GM23338 (cell line): Measurements from ENCODE around the gene DPH2. TPM values are rescaled to one million over a fixed set of nuclear protein-coding genes. Genes with fewer than 3 reads are reported as not detected.

Experiments used
- ATAC-seq: fragments of 200-7000 bp; cut with Tn5 transposase; 3 replicates; pipeline ENCODE4 v1.9.1; 2020
- DNase-seq: peaks from one replicate; pipeline ENCODE4 v3.0.0-alpha.2; 2015; ENCODE audit warnings: low spot score
- H2AFZ ChIP-seq: fragments of 200-600 bp; sonication (generic); 2 replicates; pipeline ENCODE4 v1.8.0; 2016; ENCODE audit warnings: antibody characterized with exemption, mild to moderate bottlenecking, moderate library complexity
- H3F3A ChIP-seq: fragments of 200-600 bp; sonication (generic); replicated peaks from 2 replicates; pipeline ENCODE4 v1.8.0; 2017; ENCODE audit warnings: antibody characterized with exemption, mixed run types, low read depth
- H3K27ac ChIP-seq: fragments of 200-600 bp; sonication (generic); 2 replicates; pipeline ENCODE4 v1.6.1; 2016; ENCODE audit warnings: low read depth
- H3K27me3 ChIP-seq: fragments of 200-600 bp; sonication (generic); 2 replicates; pipeline ENCODE4 v1.8.0; 2016; ENCODE audit warnings: mild to moderate bottlenecking, mixed run types, moderate library complexity; ENCODE audit not compliant: insufficient read depth
- H3K36me3 ChIP-seq: fragments of 200-600 bp; sonication (generic); 2 replicates; pipeline ENCODE4 v1.8.0; 2016; ENCODE audit warnings: mild to moderate bottlenecking; ENCODE audit not compliant: insufficient read depth
- H3K4me1 ChIP-seq: fragments of 200-600 bp; sonication (generic); 2 replicates; pipeline ENCODE4 v1.8.0; 2016; ENCODE audit warnings: mild to moderate bottlenecking, moderate library complexity; ENCODE audit not compliant: insufficient read depth
- H3K4me2 ChIP-seq: fragments of 200-600 bp; sonication (generic); 2 replicates; pipeline ENCODE4 v1.7.1; 2017; ENCODE audit warnings: mixed run types
- H3K4me3 ChIP-seq: fragments of 200-600 bp; sonication (generic); 2 replicates; pipeline ENCODE4 v1.6.1; 2016; ENCODE audit warnings: mixed run types
- H3K79me2 ChIP-seq: fragments of 200-600 bp; sonication (generic); replicated peaks from 2 replicates; pipeline ENCODE4 v1.8.0; 2017; ENCODE audit warnings: mild to moderate bottlenecking; ENCODE audit not compliant: insufficient read depth
- H3K9me2 ChIP-seq: fragments of 200-600 bp; sonication (generic); 2 replicates; pipeline ENCODE4 v1.8.0; 2017; ENCODE audit not compliant: insufficient read depth
- H4K20me1 ChIP-seq: fragments of 200-600 bp; sonication (generic); replicated peaks from 2 replicates; pipeline ENCODE4 v1.8.0; 2017; ENCODE audit warnings: mild to moderate bottlenecking; ENCODE audit not compliant: insufficient read depth
- H3K27ac Mint-ChIP-seq: 2 replicates; pipeline ENCODE4 v1.8.0; 2020; ENCODE audit warnings: inconsistent platforms, mild to moderate bottlenecking, moderate library complexity, mixed read lengths
- H3K27me3 Mint-ChIP-seq: 3 replicates; pipeline ENCODE4 v1.8.0; 2022; ENCODE audit warnings: low read depth, mild to moderate bottlenecking, moderate library complexity, mixed read lengths, inconsistent platforms; ENCODE audit not compliant: insufficient read depth, poor library complexity
- H3K36me3 Mint-ChIP-seq: 3 replicates; pipeline ENCODE4 v1.8.0; 2021; ENCODE audit warnings: low read depth, mild to moderate bottlenecking, inconsistent platforms, moderate library complexity, mixed read lengths
- H3K4me1 Mint-ChIP-seq: 3 replicates; pipeline ENCODE4 v1.8.0; 2020; ENCODE audit warnings: mild to moderate bottlenecking, inconsistent platforms, mixed read lengths
- H3K4me3 Mint-ChIP-seq: 3 replicates; pipeline ENCODE4 v1.8.0; 2021; ENCODE audit warnings: moderate library complexity, mild to moderate bottlenecking, inconsistent platforms, mixed read lengths
- H3K9me3 Mint-ChIP-seq: 3 replicates; pipeline ENCODE4 v1.8.0; 2020; ENCODE audit warnings: moderate library complexity, mild to moderate bottlenecking, inconsistent platforms, mixed read lengths
- CREB1 ChIP-seq: fragments of 250-450 bp; sonication (Bioruptor Pico); IDR thresholded peaks from 2 replicates; pipeline ENCODE4 v1.5.0; 2020; ENCODE audit warnings: low read depth, mild to moderate bottlenecking, moderate library complexity
- JUNB ChIP-seq: IDR thresholded peaks from one replicate; pipeline ENCODE4 v1.6.1; 2016; ENCODE audit warnings: antibody characterized with exemption; ENCODE audit not compliant: unreplicated experiment
- ZNF114 ChIP-seq: fragments of 250-450 bp; sonication (Bioruptor Pico); IDR thresholded peaks from 2 replicates; pipeline ENCODE4 v1.5.0; 2020; ENCODE audit warnings: mild to moderate bottlenecking, moderate library complexity
- ZNF331 ChIP-seq: fragments of 250-450 bp; sonication (Bioruptor Pico); IDR thresholded peaks from 2 replicates; pipeline ENCODE4 v1.5.0; 2020; ENCODE audit warnings: low read depth, mild to moderate bottlenecking, moderate library complexity
- polyA plus RNA-seq: library from polyadenylated mRNA; unstranded; fragments of >200 nt; fragmentation: Nextera tagmentation; extraction: Ambion mirVana; gene quantifications from 2 replicates; pipeline ENCODE4 v1.2.1, GENCODE V29; 2016
- total RNA-seq: library from RNA; depleted of rRNA; stranded (reverse); fragments of >200 nt; shearing (Covaris generic); gene quantifications from 2 replicates; pipeline ENCODE4 v1.2.3, GENCODE V29; 2014
- TF ChIP-seq, protein P1 (sequence below): IDR thresholded peaks from 2 replicates; pipeline ENCODE4 v1.6.1; 2016; ENCODE audit warnings: antibody characterized with exemption
- TF ChIP-seq, protein P2 (sequence below): IDR thresholded peaks from one replicate; pipeline ENCODE4 v1.6.1; 2018; ENCODE audit warnings: antibody characterized with exemption; ENCODE audit not compliant: unreplicated experiment
- TF ChIP-seq, protein P3 (sequence below), 2 experiments: fragments of 200-600 bp in 1 of 2; sonication (generic) in 1 of 2; conservative IDR thresholded peaks; 2 replicates each; pipeline versions ENCODE4 v1.5.1 to v1.6.1; 2016 to 2017; ENCODE audit warnings: antibody characterized with exemption in 2 of 2, low read depth in 2 of 2, mild to moderate bottlenecking in 2 of 2, moderate library complexity in 1 of 2

Gene DPH2
- total and polyA plus RNA-seq, 2 experiments from 2014 or later: 32.1 to 90.3 TPM

DNA sequence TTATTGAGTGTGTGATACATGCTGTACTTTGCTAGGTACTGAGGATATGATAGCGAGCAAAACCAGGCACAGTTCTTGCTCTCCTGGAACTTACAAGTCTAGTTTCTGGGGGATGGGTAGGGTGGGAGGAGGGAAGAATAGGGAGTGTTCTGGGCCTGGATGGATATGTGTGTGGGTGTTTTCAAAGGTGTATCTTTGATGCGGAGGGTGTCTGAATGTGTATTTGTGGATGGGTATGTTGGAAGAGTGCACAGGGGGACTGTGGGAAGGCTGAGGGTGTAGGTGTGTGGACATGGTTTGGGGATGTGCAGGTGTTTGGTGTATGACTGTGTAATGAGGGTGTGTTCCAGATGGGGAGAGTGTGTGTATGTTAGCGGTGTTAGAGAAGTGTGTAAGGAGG lies 4.5 kb upstream of the DPH2 start:
- Mint-ChIP-seq H3K36me3 (peaks cover 4% of the 10 kb centered on the region; the same call in 2 of the 3 replicates), H3K4me1 (no peaks in the 10 kb centered on the region), H3K9me3 (no peaks in the 10 kb centered on the region), H3K4me3 (no peak overlapping the region), H3K27me3 (peaks cover 3% of the 10 kb centered on the region), H3K27ac (no peak overlapping the region)
- Histone ChIP-seq H3K4me2 (no peak overlapping the region), H3K27me3 (no peaks in the 10 kb centered on the region), H3K36me3 (no peaks in the 10 kb centered on the region), H3K27ac (no peak overlapping the region), H3K4me1 (0 out of 2 replicates have a peak, but pooled peaks cover under 1% of the 10 kb centered on the region), H3K9me2 (no peaks in the 10 kb centered on the region), H3K4me3 (no peak overlapping the region), H4K20me1 (no peaks in the 10 kb centered on the region; the same call in 1 of the 2 replicates), H3F3A (no peaks in the 10 kb centered on the region), H3K79me2 (peaks cover 3% of the 10 kb centered on the region; the same call in 1 of the 2 replicates), H2AFZ (no peak overlapping the region)
- DNase-seq (no peak), ATAC-seq (no peak)
- TF ChIP-seq, protein P1, sequence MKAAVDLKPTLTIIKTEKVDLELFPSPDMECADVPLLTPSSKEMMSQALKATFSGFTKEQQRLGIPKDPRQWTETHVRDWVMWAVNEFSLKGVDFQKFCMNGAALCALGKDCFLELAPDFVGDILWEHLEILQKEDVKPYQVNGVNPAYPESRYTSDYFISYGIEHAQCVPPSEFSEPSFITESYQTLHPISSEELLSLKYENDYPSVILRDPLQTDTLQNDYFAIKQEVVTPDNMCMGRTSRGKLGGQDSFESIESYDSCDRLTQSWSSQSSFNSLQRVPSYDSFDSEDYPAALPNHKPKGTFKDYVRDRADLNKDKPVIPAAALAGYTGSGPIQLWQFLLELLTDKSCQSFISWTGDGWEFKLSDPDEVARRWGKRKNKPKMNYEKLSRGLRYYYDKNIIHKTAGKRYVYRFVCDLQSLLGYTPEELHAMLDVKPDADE: no peak
- TF ChIP-seq ZNF331 (CRISPR knock-in tag) (no peak), JUNB (no peak), ZNF114 (CRISPR knock-in tag) (no peak)

DNA sequence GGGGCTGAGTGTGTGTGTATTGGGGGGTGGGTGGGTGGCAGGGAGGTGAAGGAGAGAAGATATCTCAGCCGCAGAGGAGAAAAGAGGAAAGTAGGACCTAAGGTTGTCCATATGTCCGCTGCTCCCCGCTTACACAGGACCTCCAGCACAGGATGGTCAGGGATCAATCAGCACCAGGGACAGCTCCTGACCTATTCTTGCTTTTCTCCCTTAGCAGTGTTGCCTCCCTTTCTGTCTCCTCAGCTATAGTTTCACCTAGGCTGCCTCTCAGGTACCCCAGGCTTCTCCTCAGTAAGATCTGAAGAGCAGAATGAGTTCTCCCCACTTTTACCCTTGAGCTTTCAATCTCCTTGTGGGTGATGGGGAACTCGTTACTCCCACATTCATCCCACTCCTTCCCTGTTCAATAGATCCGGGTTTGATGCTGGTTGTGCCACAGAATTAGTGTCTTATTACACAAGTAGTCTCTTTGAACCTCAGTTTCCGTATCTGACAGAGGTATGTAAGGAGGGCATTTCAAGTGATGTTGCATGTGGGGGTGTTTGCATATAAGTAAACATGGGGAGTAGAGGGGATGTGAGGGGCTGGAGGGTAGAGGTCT lies 1.4 kb upstream of the DPH2 start:
- Mint-ChIP-seq H3K27me3 (peaks cover 5% of the 10 kb centered on the region), H3K9me3 (no peaks in the 10 kb centered on the region), H3K36me3 (peaks cover 31% of the 10 kb centered on the region), H3K4me1 (peaks cover 9% of the 10 kb centered on the region), H3K27ac (no peak overlapping the region), H3K4me3 (peak overlapping the region; percentile 25; the same call in 2 of the 3 replicates)
- H3K27me3 ChIP-seq: no peaks in the 10 kb centered on the region
- H3F3A ChIP-seq: no peaks in the 10 kb centered on the region; the same call in 1 of the 2 replicates
- no peaks in the 10 kb centered on the region for H3K9me2 ChIP-seq
- DNase-seq: peak; percentile 88
- H2AFZ ChIP-seq: no peak overlapping the region
- peak; percentile 33 for ATAC-seq
- H3K79me2 ChIP-seq: peaks cover 9% of the 10 kb centered on the region
- TF ChIP-seq CREB1 (CRISPR knock-in tag): no peak
- TF ChIP-seq, protein P2, sequence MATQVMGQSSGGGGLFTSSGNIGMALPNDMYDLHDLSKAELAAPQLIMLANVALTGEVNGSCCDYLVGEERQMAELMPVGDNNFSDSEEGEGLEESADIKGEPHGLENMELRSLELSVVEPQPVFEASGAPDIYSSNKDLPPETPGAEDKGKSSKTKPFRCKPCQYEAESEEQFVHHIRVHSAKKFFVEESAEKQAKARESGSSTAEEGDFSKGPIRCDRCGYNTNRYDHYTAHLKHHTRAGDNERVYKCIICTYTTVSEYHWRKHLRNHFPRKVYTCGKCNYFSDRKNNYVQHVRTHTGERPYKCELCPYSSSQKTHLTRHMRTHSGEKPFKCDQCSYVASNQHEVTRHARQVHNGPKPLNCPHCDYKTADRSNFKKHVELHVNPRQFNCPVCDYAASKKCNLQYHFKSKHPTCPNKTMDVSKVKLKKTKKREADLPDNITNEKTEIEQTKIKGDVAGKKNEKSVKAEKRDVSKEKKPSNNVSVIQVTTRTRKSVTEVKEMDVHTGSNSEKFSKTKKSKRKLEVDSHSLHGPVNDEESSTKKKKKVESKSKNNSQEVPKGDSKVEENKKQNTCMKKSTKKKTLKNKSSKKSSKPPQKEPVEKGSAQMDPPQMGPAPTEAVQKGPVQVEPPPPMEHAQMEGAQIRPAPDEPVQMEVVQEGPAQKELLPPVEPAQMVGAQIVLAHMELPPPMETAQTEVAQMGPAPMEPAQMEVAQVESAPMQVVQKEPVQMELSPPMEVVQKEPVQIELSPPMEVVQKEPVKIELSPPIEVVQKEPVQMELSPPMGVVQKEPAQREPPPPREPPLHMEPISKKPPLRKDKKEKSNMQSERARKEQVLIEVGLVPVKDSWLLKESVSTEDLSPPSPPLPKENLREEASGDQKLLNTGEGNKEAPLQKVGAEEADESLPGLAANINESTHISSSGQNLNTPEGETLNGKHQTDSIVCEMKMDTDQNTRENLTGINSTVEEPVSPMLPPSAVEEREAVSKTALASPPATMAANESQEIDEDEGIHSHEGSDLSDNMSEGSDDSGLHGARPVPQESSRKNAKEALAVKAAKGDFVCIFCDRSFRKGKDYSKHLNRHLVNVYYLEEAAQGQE: peak; percentile 92
- TF ChIP-seq ZNF114 (CRISPR knock-in tag): no peak
- TF ChIP-seq, protein P3, sequence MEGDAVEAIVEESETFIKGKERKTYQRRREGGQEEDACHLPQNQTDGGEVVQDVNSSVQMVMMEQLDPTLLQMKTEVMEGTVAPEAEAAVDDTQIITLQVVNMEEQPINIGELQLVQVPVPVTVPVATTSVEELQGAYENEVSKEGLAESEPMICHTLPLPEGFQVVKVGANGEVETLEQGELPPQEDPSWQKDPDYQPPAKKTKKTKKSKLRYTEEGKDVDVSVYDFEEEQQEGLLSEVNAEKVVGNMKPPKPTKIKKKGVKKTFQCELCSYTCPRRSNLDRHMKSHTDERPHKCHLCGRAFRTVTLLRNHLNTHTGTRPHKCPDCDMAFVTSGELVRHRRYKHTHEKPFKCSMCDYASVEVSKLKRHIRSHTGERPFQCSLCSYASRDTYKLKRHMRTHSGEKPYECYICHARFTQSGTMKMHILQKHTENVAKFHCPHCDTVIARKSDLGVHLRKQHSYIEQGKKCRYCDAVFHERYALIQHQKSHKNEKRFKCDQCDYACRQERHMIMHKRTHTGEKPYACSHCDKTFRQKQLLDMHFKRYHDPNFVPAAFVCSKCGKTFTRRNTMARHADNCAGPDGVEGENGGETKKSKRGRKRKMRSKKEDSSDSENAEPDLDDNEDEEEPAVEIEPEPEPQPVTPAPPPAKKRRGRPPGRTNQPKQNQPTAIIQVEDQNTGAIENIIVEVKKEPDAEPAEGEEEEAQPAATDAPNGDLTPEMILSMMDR (conservative IDR thresholded peaks at IDR 0.05; ENCODE audit: low read depth in 2 of 2): no peak
- H3K27ac ChIP-seq: no peak overlapping the region
- H3K4me1 ChIP-seq: peaks cover 11% of the 10 kb centered on the region; the same call in 1 of the 2 replicates
- no peak overlapping the region for H3K4me3 ChIP-seq
- no peak overlapping the region for H3K4me2 ChIP-seq
- peaks cover 3% of the 10 kb centered on the region; the same call in 1 of the 2 replicates for H4K20me1 ChIP-seq
- no peaks in the 10 kb centered on the region for H3K36me3 ChIP-seq
